Effector memory CD4-positive, alpha-beta T cell (primary cell): Measurements from ENCODE around the gene UBTD1.
"Not testable (repeated sequence)": the region's sequence is repeated elsewhere in the genome, so short reads cannot be mapped to it uniquely, and the experiment has no call there.

Source experiments
- DNase-seq, 3 donors: peaks; one replicate each; pipeline ENCODE4 v3.0.0-alpha.2; 2020
- H3K27ac ChIP-seq: 2 replicates; pipeline ENCODE4 v1.7.0; 2013; ENCODE audit warnings: mild to moderate bottlenecking, low read length, moderate library complexity; ENCODE audit not compliant: insufficient read depth, poor library complexity, severe bottlenecking
- H3K27me3 ChIP-seq: replicated peaks from 2 replicates; pipeline ENCODE4 v1.7.0; 2013; ENCODE audit warnings: mild to moderate bottlenecking, low read length; ENCODE audit not compliant: insufficient read depth, control insufficient read depth, poor library complexity, severe bottlenecking
- H3K36me3 ChIP-seq: 2 replicates; pipeline ENCODE4 v1.7.0; 2013; ENCODE audit warnings: mild to moderate bottlenecking, low read length, moderate library complexity; ENCODE audit not compliant: control insufficient read depth, insufficient read depth
- H3K4me1 ChIP-seq: 2 replicates; pipeline ENCODE4 v1.7.0; 2013; ENCODE audit warnings: low read length, mild to moderate bottlenecking; ENCODE audit not compliant: control insufficient read depth, insufficient read depth, poor library complexity, severe bottlenecking
- H3K4me3 ChIP-seq: 2 replicates; pipeline ENCODE4 v1.7.0; 2013; ENCODE audit warnings: low read length, low read depth, mild to moderate bottlenecking; ENCODE audit not compliant: insufficient read depth, poor library complexity, severe bottlenecking
- H3K9me3 ChIP-seq: 2 replicates; pipeline ENCODE4 v1.7.0; 2013; ENCODE audit warnings: mild to moderate bottlenecking, low read length, moderate library complexity; ENCODE audit not compliant: control insufficient read depth

UBTD1 gene

DNA sequence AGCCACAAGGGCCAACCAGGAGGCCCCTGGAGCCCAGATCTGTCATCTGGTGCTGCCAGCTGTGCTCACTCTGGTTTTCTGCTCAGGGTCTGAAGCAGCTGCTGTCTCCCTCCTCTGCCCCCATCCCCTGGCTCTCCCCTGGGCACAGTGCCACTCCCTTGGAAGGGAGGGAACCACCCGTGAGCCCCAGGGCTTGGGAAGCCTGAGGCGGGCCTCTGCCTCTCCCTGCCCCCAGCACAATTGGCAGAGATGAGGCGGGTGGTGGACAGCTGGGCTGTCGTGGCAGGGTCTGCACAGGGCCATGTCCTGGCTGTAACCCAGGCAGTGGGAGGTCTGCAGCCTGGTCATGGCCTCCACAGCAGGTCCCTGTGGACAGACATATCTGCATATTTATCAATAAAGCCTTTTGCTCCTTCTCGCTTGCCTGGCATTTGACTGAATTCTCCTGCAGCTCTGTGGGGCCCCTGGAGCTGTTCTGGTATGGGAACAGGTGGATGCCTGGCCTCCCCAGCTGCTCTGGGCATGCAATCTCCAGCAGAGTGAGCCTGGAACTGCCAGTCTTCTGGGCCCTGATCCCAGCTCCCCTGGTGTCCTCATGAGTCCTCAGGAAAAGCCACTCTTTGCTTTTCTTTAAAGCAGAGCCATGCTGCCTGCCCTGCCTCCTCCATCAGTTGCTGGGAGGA lies 72.2 kb downstream of the UBTD1 start:
- Histone ChIP-seq H3K4me3 (no peak overlapping the region), H3K27ac (no peak overlapping the region), H3K9me3 (no peaks in the 10 kb centered on the region), H3K4me1 (no peaks in the 10 kb centered on the region), H3K27me3 (no peaks in the 10 kb centered on the region), H3K36me3 (no peaks in the 10 kb centered on the region)
- no peak for DNase-seq

DNA sequence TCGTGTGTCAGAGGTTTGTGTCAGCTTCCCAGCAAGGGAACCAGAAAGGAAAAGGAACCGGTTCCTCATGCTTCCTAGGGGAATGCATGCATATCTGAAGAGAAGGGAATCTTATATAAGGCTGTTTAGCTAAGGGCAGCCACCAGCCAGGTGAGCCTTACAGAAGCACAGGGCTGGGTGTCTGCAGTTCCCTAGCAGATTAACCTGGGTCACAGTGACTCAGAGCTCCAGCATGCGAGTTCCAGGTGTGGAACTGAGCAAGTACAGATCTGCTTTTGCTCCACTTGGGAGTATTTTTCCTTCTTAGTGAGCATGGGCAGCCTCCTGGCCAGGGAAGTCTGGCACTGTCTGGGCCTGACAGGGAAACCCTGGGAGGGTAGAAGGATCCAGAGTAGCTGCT lies 72.9 kb downstream of the UBTD1 start:
- no peak for DNase-seq
- Histone ChIP-seq H3K4me1 (no peaks in the 10 kb centered on the region), H3K36me3 (no peaks in the 10 kb centered on the region), H3K27me3 (no peaks in the 10 kb centered on the region), H3K9me3 (no peaks in the 10 kb centered on the region), H3K27ac (no peak overlapping the region), H3K4me3 (no peak overlapping the region)

DNA sequence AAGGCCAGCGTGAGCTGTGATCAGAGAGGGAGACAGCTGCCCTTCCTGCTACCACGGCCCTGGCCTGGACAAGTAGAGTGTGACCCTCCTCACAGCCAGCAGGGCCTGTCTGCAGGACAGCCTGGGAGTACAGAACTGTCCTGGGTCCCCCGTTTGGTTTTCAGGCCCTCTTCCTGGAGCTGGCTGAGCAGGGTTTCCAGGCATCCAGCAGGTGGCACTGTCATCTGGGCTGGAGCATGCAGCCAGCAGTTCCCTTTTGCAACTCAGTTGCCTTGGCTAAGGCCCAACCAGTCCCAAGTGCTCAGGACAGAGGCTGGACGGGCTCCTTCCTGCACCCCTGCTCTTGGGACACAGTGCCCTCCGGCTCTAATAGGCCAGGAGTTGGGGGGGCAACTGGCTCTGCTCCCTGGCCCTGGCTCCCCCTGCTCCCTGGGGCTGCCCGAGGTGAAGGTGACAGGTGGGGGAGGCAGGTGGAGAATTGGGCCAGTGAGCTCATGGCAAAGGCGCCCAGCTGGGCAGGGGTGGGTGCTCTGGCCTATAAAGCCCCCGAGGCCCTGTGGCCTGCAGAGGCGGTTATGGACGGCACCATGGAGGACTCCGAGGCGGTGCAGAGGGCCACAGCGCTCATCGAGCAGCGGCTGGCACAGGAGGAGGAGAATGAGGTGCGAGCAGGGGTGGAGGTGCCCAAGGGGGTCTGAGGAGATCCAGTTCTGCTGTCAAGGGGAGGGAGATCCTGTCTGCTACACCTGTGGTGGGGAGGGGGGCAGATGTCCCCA lies 73.7 kb downstream of the UBTD1 start, which contains the start of gene ANKRD2:
TSS of gene ANKRD2 (plus strand) at position 566 of the 776 bp plus-strand sequence. CDS start at position 576, 10 bp downstream.
- Histone ChIP-seq H3K4me3 (no peak within 1 kb of the TSS), H3K9me3 (no peaks in the 10 kb centered on the region), H3K4me1 (no peaks in the 10 kb centered on the region), H3K27me3 (no peaks in the 10 kb centered on the region), H3K27ac (no peak within 1 kb of the TSS), H3K36me3 (no peaks in the 10 kb centered on the region)
- peak in 1 of 3 donors; percentile 11 for DNase-seq

DNA sequence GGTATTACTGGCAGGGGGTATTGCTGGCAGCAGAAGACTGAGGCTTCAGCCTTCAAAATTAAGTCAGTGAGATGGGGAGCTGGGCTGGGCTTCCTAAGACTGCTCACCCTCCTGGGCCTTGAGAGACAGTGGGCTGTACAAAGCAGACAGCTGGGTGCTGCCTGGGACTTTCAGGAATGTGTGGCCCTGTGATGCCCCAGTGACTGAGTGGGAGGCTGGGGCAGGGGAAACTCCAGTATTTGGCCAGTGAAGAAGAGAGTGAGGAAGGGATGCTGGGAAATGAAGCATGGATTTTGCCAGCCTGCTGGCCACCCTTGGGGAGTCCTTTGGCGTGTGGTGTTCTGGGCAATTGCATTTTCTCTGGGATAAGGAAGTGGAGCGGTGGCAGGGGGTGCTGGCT lies 74.3 kb downstream of the UBTD1 start:
- Histone ChIP-seq H3K4me3 (no peak overlapping the region), H3K36me3 (no peaks in the 10 kb centered on the region), H3K27me3 (no peaks in the 10 kb centered on the region), H3K27ac (no peak overlapping the region), H3K9me3 (no peaks in the 10 kb centered on the region), H3K4me1 (no peaks in the 10 kb centered on the region)
- DNase-seq: no peak

DNA sequence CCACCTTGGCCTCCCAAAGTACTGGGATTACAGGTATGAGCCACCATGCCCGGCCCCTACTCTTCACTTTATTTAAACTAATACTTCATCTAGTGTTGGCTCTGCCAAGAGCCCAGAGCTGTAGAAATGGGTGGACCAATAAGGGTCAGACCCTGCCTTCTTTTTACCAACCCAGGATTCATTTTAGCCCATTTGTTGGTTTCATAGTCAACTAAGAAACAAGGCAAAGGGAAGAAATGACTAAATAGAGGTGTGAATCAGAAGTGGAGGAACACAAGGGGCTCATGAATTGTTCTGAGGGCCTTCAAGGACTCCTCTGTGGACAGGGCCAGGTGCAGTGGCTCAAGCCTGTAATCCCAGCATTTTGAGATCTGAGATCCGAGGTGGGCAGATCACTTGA lies 74.9 kb downstream of the UBTD1 start:
- Histone ChIP-seq H3K4me1 (no peaks in the 10 kb centered on the region), H3K9me3 (no peaks in the 10 kb centered on the region), H3K4me3 (no peak overlapping the region), H3K36me3 (no peaks in the 10 kb centered on the region), H3K27ac (no peak overlapping the region), H3K27me3 (no peaks in the 10 kb centered on the region)
- DNase-seq: no peak

DNA sequence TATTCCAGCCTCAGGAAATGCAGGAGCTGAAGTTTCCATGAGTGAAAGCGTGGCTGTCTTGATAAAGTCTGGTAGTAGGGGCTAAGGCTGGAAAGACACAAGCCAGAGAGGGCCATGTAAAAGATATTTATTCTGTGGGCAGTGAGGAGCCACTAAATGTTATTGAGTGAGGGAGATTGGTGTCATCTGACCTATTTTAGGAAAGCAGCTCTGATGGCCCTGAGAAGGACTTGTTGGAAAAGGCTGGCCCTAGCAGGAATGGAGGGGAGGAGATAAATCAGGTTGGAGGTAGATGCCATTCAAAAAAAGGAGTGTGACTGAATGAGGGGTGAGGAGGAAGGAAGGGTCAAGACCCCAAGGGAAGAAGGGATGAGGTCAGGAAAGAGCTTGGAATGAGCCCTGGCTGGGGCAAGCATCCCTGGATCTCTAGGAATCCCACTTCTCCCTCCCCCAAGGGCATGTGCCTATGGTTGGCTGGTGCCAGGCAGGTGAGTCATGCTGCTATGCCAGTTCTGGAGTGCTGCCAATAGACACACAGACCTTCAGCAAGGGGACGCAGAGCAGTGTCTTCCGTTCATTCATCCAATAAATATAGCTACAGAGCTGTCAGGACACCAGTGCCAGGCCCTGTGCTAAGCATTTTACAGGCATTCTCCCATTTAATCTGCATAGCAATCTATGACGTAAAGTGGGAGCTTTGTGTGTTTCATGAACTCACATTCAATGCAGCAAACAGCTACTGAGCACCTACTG lies 75.8 kb downstream of the UBTD1 start:
- Histone ChIP-seq H3K4me1 (no peaks in the 10 kb centered on the region), H3K36me3 (no peaks in the 10 kb centered on the region), H3K4me3 (no peak overlapping the region), H3K27me3 (no peaks in the 10 kb centered on the region), H3K27ac (no peak overlapping the region), H3K9me3 (no peaks in the 10 kb centered on the region)
- no peak for DNase-seq

DNA sequence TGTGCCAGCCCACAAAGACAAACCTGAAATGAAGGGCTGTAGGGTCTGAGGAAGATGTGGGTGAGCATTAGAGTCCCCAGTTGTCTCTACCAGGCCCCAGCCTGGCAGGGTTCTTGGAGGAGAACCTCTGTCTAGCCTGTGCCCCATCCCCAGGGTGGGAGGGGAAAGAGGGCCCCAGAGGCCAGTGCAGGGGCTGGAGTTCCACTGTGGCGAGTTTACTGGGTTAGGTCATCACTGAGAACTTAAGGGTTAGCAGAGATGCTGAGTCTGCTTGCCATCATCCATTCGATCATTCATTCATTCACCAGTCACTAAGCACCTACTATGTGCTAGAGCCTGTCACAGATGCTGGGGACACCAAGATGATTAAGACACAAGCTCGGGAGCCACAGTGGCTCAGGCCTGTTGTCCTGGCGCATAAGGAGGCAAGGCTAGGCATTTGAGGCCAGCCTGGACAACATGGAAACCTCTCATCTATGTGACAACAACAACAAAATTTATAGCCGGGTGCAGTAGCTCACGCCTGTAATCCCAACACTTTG lies 76.5 kb downstream of the UBTD1 start:
- no peak overlapping the region for H3K27ac ChIP-seq
- DNase-seq: no peak
- no peak overlapping the region for H3K4me3 ChIP-seq
- no peaks in the 10 kb centered on the region for H3K4me1 ChIP-seq
- no peaks in the 10 kb centered on the region for H3K27me3 ChIP-seq
- H3K9me3 ChIP-seq: no peaks in the 10 kb centered on the region
- H3K36me3 ChIP-seq: no peaks in the 10 kb centered on the region

DNA sequence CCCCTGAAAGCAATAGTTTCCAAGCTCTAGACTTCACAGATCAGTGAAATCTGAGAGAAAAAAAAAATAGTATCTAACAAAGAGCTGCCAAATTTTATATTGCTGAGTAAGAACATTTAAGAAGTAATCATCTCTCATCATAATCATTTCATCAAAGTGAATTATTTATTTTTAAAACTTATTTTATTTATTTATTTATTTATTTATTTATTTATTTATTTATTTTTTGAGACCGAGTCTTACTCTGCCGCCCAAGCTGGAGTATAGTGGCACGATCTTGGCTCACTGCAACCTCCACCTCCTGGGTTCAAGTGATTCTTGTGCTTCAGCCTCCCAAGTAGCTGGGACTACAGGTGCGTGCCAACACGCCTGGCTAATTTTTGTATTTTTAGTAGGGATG lies 77.8 kb downstream of the UBTD1 start:
- not testable (repeated sequence) for H3K27me3 ChIP-seq, H3K4me3 ChIP-seq, H3K9me3 ChIP-seq, H3K27ac ChIP-seq, H3K4me1 ChIP-seq, DNase-seq, H3K36me3 ChIP-seq

DNA sequence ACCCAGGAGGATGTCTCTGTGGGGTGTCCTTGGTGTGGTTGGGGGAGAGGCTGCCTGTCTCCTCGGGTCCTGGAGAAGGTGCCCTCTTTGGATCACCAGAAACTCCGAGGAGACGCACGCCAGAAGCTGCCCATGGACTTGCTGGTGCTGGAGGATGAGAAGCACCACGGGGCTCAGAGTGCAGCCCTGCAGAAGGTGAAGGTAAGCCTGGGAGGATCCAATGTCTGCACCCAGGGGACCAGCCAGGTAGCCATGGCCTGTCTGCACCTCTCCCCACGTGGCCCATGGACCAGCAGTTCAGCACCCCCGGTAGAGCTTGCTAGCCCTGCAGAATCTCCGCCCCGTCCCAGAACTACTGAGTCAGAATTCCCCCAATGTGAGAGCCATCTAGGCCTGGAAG lies 79.0 kb downstream of the UBTD1 start:
- H3K9me3 ChIP-seq: no peaks in the 10 kb centered on the region
- no peaks in the 10 kb centered on the region for H3K27me3 ChIP-seq
- H3K4me1 ChIP-seq: no peaks in the 10 kb centered on the region
- H3K4me3 ChIP-seq: no peak overlapping the region
- no peak overlapping the region for H3K27ac ChIP-seq
- no peak for DNase-seq
- H3K36me3 ChIP-seq: no peaks in the 10 kb centered on the region
